ENCODE results near the gene TRPM5. TPM values are rescaled to one million over a fixed set of nuclear protein-coding genes. Genes with fewer than 3 reads are reported as not detected.
A peak's percentile ranks its signal among the peaks of the same experiment; 100 is the strongest.

TRPM5 gene
- total RNA-seq, 1 experiment from 2014 or later: not detected

DNA sequence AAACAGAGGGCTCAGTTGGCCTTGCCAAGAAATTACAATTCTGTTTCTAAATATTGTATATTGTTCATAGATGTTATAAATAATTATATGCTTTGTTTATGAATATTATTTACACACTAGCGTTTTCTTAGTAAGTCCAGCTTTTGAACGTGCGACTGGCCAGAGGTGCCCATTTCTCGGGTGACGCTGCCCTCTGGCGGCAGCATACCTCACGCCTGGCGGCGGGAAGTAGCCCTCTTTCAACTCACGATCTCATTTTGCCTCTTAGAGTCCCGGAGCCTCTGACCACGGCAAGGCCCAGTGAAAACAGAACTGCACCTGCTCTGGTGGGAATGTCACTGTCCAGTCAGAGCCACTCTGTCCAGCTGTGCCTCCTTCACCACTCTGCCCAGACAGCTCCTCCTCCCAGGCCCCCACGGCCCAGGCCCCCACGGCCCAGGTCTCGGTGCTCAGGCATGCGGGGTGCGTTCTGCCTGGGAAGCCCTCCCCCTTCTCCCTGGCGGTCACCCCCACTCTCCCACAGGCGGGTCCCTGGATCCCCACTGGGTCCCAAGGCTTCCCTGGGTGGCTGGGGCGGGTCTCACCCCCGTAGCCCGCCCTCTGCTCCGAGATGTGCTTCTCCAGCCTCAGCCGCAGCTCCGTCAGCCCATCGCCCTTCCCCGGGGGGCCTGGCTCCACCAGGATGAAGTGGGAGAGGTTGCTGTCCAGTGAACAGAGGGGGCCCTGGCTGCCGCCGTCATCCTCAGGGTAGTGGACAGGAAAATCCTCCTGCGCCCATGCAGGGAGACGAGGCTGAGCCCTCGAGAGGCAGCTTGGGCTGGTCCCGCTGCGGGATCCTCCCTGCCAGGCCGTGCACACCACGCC is 24.4 kb downstream of the TRPM5 start:
- Histone ChIP-seq H3K36me3 (ENCODE audit: insufficient read depth, low read length) (no peaks in the 10 kb centered on the region), H3K79me2 (ENCODE audit: low read length) (no peaks in the 10 kb centered on the region), H3K4me1 (ENCODE audit: low read length) (peaks cover 12% of the 10 kb centered on the region), H3K9ac (ENCODE audit: low read length) (no peak overlapping the region), H3K27me3 (ENCODE audit: low read length) (no peaks in the 10 kb centered on the region), H3K4me3 (ENCODE audit: low read length) (no peak overlapping the region), H4K20me1 (ENCODE audit: insufficient read depth, low read depth, low read length) (0 out of 2 replicates have a peak, but pooled peaks cover 4% of the 10 kb centered on the region), H3K9me3 (ENCODE audit: low read length) (no peaks in the 10 kb centered on the region), H2AFZ (ENCODE audit: low read length) (no peak overlapping the region; the same call in 1 of the 2 replicates), H3K4me2 (ENCODE audit: low read depth, low read length, poor library complexity, severe bottlenecking) (no peak overlapping the region), H3K27ac (ENCODE audit: low read length) (no peak overlapping the region), H3K9me2 (replicated peaks; ENCODE audit: insufficient read depth, low read length) (no peaks in the 10 kb centered on the region)
- peak; percentile 90 for DNase-seq

DNA sequence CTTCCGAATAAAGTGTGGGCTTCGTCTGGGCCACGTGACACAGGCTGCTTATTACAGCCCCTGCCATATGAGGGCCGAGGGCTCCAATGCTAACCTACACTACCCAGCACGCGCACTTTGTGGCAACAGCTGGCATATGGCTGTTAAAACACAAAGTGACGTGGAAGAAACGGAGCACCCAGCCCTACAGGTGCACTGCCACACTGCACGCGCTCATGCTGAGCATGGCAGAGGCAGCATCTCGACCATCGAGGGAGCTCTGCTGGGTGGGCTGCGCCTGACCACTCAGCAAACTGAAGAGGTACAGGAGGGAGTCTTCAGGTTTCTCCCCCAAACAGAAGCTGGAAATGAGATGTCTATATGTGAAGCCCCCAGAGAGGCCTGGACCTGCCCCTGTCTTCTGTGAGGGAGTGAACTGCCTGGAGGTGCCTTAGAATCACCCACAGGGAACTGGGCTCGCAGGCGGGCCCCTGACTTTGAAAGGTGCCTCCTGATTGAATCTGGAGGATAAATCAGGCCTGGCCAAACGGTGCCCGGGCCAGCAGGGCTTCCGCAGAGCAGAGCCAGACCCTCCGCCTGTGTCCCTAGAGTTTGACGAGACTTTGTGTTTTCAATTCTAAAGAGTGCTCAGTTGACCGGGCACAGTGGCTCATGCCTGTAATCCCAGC is 25.5 kb downstream of the TRPM5 start:
- H3K79me2 ChIP-seq (ENCODE audit: low read length): no peaks in the 10 kb centered on the region
- no peaks in the 10 kb centered on the region for H3K9me3 ChIP-seq (ENCODE audit: low read length)
- H3K27me3 ChIP-seq (ENCODE audit: low read length): no peaks in the 10 kb centered on the region
- H2AFZ ChIP-seq (ENCODE audit: low read length): no peak overlapping the region
- no peak overlapping the region for H3K9ac ChIP-seq (ENCODE audit: low read length)
- H3K27ac ChIP-seq (ENCODE audit: low read length): no peak overlapping the region
- no peak overlapping the region for H3K4me2 ChIP-seq (ENCODE audit: low read depth, low read length, poor library complexity, severe bottlenecking)
- no peaks in the 10 kb centered on the region for H3K36me3 ChIP-seq (ENCODE audit: insufficient read depth, low read length)
- H3K4me1 ChIP-seq (ENCODE audit: low read length): peaks cover 4% of the 10 kb centered on the region; the same call in 1 of the 2 replicates
- no peaks in the 10 kb centered on the region for H3K9me2 ChIP-seq (replicated peaks; ENCODE audit: insufficient read depth, low read length)
- no peak for DNase-seq
- H3K4me3 ChIP-seq (ENCODE audit: low read length): no peak overlapping the region
- 0 out of 2 replicates have a peak, but pooled peaks cover 4% of the 10 kb centered on the region for H4K20me1 ChIP-seq (ENCODE audit: insufficient read depth, low read depth, low read length)

DNA sequence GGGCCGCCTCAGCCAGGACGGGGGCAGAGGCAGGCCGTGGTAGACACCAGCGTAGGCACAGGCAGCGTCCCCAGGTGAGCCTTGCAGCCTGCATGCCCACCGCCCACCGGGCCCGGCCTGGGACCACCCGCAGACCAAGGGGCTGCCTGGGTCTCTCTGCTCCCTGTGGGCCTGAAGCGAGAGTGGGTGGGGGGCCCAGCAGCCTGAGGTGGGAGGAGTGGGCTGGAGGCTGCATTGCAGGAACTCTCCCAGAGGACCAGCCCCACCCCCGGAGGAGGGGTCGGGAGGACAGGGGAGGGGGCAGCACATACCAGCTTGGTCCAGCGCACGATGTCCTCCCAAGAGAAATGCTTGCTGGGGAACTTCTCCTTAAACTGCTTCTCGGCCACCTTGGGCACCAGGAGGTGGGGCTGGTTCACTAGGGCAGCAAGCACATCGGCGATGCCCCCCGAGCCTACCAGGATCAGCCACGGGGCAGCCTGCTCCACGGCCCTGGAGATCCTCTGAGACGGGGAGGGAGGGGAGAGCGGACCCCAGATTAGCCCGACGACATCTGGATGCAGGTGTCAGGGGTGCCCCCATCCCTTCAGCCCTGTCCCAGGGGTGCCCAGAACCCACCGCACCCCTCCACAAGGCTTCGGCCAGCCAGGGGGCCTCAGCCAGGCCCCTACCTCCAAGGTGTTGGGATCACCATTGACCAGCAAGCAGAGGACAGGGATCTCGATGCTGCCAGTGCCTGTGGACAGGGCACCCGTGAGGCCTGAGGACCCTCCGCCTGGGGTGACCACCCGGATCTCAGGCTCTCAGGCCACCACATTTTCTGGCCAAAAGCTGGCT is 26.2 kb downstream of the TRPM5 start:
- H3K9ac ChIP-seq (ENCODE audit: low read length): no peak overlapping the region

DNA sequence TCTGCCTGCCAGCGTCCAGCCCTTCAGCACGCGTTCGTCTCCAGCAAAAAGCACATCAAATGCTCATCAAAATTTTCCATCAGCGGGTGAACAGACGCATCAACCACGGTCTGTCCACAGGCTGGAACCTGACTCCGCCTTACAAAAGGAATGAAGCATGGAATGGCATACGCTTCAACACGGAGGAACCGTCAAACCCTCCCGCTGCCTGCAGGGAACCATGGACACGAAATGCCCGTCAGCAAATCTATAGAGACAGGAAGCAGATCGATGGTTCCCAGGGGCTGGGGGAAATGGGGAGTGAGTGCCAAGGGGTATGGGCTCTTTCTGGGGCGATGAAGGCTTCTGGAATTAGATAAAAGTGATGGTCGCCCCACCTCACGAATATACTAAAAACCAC is 27.5 kb downstream of the TRPM5 start:
- no peak overlapping the region for H2AFZ ChIP-seq (ENCODE audit: low read length)
- no peak overlapping the region for H3K4me2 ChIP-seq (ENCODE audit: low read depth, low read length, poor library complexity, severe bottlenecking)
- H3K4me3 ChIP-seq (ENCODE audit: low read length): no peak overlapping the region
- peaks cover 4% of the 10 kb centered on the region; the same call in 1 of the 2 replicates for H3K4me1 ChIP-seq (ENCODE audit: low read length)
- no peaks in the 10 kb centered on the region for H3K9me2 ChIP-seq (replicated peaks; ENCODE audit: insufficient read depth, low read length)
- no peak for DNase-seq
- H3K9me3 ChIP-seq (ENCODE audit: low read length): no peaks in the 10 kb centered on the region
- no peak overlapping the region for H3K27ac ChIP-seq (ENCODE audit: low read length)
- no peaks in the 10 kb centered on the region for H3K79me2 ChIP-seq (ENCODE audit: low read length)
- 0 out of 2 replicates have a peak, but pooled peaks cover 4% of the 10 kb centered on the region for H4K20me1 ChIP-seq (ENCODE audit: insufficient read depth, low read depth, low read length)
- no peaks in the 10 kb centered on the region for H3K36me3 ChIP-seq (ENCODE audit: insufficient read depth, low read length)
- H3K27me3 ChIP-seq (ENCODE audit: low read length): no peaks in the 10 kb centered on the region
- H3K9ac ChIP-seq (ENCODE audit: low read length): no peak overlapping the region

More for the DNA sequence above, 26.2 kb downstream of the TRPM5 start:
- DNase-seq: no peak
- Histone ChIP-seq H3K36me3 (ENCODE audit: insufficient read depth, low read length) (no peaks in the 10 kb centered on the region), H3K4me1 (ENCODE audit: low read length) (peaks cover 4% of the 10 kb centered on the region; the same call in 1 of the 2 replicates), H3K4me3 (ENCODE audit: low read length) (no peak overlapping the region), H2AFZ (ENCODE audit: low read length) (no peak overlapping the region), H3K79me2 (ENCODE audit: low read length) (no peaks in the 10 kb centered on the region), H3K27ac (ENCODE audit: low read length) (no peak overlapping the region), H3K27me3 (ENCODE audit: low read length) (no peaks in the 10 kb centered on the region), H4K20me1 (ENCODE audit: insufficient read depth, low read depth, low read length) (0 out of 2 replicates have a peak, but pooled peaks cover 4% of the 10 kb centered on the region), H3K9me3 (ENCODE audit: low read length) (no peaks in the 10 kb centered on the region), H3K9me2 (replicated peaks; ENCODE audit: insufficient read depth, low read length) (no peaks in the 10 kb centered on the region), H3K4me2 (ENCODE audit: low read depth, low read length, poor library complexity, severe bottlenecking) (no peak overlapping the region)

DNA sequence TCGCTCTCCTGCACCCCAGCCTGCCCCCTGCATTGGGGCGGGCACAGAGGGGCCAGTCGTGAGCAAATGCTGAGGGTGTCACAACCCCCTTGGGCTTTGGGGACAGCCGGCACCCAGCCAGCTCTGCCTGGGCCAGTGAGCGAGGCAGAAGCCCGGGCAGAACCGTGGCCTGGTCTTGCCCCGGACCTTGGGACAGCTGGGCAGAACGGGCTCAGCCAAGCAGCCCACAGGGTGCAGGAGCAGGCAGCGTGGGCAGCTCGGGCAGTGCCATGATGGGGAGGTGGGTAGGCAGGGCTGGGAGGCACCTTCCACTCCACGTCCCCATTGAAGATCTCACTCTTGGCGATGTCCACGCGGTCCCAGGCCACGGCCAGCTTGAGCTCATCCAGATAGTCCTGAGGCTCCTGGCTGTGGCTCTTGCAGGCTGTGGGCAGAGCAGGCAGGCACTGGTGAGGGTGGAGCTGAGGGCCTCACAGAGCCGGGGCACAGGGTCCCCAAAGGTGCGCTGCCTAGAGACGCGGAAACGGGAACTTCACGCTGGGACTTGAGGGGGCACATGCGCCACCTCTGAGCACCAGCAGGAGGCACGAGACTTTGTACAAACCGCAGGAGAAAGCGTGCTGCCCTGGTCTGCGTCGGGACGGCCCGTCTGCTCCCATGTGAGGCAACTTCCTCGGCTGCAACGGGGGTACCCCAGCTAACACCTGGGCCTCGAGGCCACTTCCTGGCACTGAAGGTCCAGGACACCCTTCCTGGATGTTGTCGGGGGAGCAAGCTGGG is 28.5 kb downstream of the TRPM5 start:
- H2AFZ ChIP-seq (ENCODE audit: low read length): no peak overlapping the region
- H3K79me2 ChIP-seq (ENCODE audit: low read length): no peaks in the 10 kb centered on the region
- no peaks in the 10 kb centered on the region for H3K36me3 ChIP-seq (ENCODE audit: insufficient read depth, low read length)
- no peak overlapping the region for H3K4me2 ChIP-seq (ENCODE audit: low read depth, low read length, poor library complexity, severe bottlenecking)
- no peaks in the 10 kb centered on the region for H3K9me2 ChIP-seq (replicated peaks; ENCODE audit: insufficient read depth, low read length)
- peaks cover 4% of the 10 kb centered on the region; the same call in 1 of the 2 replicates for H3K4me1 ChIP-seq (ENCODE audit: low read length)
- H3K27me3 ChIP-seq (ENCODE audit: low read length): no peaks in the 10 kb centered on the region
- H3K27ac ChIP-seq (ENCODE audit: low read length): no peak overlapping the region
- H3K9ac ChIP-seq (ENCODE audit: low read length): no peak overlapping the region
- DNase-seq: peak; percentile 77
- no peaks in the 10 kb centered on the region for H3K9me3 ChIP-seq (ENCODE audit: low read length)
- no peak overlapping the region for H3K4me3 ChIP-seq (ENCODE audit: low read length)
- 0 out of 2 replicates have a peak, but pooled peaks cover under 1% of the 10 kb centered on the region for H4K20me1 ChIP-seq (ENCODE audit: insufficient read depth, low read depth, low read length)

DNA sequence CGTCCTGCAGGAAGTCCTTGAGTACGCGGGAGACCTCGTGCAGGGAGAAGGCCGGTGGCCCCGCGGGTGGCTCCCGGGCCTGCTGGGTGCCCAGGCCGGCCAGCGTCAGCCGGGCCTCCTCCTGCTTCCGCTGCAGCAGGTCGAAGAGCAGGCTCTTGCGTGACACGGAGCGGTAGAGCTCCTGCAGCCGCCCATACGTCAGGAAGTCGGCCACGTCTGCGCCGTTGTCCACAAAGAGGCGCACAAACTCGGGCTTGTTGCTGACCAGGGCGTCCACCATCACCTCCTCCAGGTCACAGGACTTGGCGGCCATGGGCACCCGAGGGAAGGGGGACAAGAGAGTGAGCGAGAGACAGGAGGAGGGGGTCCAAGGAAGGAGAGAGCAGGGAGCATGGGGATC is 29.1 kb downstream of the TRPM5 start:
- Histone ChIP-seq H3K27me3 (ENCODE audit: low read length) (no peaks in the 10 kb centered on the region), H3K9me3 (ENCODE audit: low read length) (no peaks in the 10 kb centered on the region)
- no peak for DNase-seq

DNA sequence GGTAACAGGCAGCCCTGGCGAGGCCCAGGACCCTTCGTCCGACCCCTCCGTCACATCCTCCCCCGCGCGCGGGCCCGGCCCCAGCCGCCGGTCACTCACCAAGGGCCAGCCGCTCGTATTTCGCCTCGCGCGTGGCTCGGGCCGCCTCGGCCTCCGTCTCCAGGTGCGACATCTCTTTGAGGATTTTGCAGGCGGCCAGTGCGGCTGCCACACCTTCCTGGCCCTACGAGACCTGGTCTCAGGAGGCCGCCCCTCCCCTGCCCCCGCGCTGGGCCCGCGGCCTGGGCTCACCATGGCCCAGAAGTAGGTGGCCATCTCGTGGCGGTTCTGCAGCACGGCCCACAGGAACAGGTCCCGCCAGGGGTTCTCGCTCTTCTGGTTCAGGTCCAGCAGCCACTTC is 29.7 kb downstream of the TRPM5 start:
- no peaks in the 10 kb centered on the region for H3K27me3 ChIP-seq (ENCODE audit: low read length)
- H2AFZ ChIP-seq (ENCODE audit: low read length): no peak overlapping the region
- H3K4me1 ChIP-seq (ENCODE audit: low read length): no peaks in the 10 kb centered on the region
- no peaks in the 10 kb centered on the region for H3K79me2 ChIP-seq (ENCODE audit: low read length)
- no peak overlapping the region for H3K4me2 ChIP-seq (ENCODE audit: low read depth, low read length, poor library complexity, severe bottlenecking)
- no peak for DNase-seq
- no peaks in the 10 kb centered on the region for H3K9me3 ChIP-seq (ENCODE audit: low read length)
- no peak overlapping the region for H3K9ac ChIP-seq (ENCODE audit: low read length)
- H3K4me3 ChIP-seq (ENCODE audit: low read length): no peak overlapping the region
- no peak overlapping the region for H3K27ac ChIP-seq (ENCODE audit: low read length)
- no peaks in the 10 kb centered on the region for H3K36me3 ChIP-seq (ENCODE audit: insufficient read depth, low read length)
- no peaks in the 10 kb centered on the region for H4K20me1 ChIP-seq (ENCODE audit: insufficient read depth, low read depth, low read length)
- H3K9me2 ChIP-seq (replicated peaks; ENCODE audit: insufficient read depth, low read length): no peaks in the 10 kb centered on the region

More for the DNA sequence above, 29.1 kb downstream of the TRPM5 start:
- Histone ChIP-seq H2AFZ (ENCODE audit: low read length) (no peak overlapping the region), H3K27ac (ENCODE audit: low read length) (no peak overlapping the region), H3K9ac (ENCODE audit: low read length) (no peak overlapping the region), H3K4me2 (ENCODE audit: low read depth, low read length, poor library complexity, severe bottlenecking) (no peak overlapping the region), H3K36me3 (ENCODE audit: insufficient read depth, low read length) (no peaks in the 10 kb centered on the region), H3K4me3 (ENCODE audit: low read length) (no peak overlapping the region), H4K20me1 (ENCODE audit: insufficient read depth, low read depth, low read length) (no peaks in the 10 kb centered on the region), H3K4me1 (ENCODE audit: low read length) (no peaks in the 10 kb centered on the region), H3K9me2 (replicated peaks; ENCODE audit: insufficient read depth, low read length) (no peaks in the 10 kb centered on the region), H3K79me2 (ENCODE audit: low read length) (no peaks in the 10 kb centered on the region)

All from Karpas-422 (cell line).